Breast epithelium (tissue), 4 donors: Measurements from ENCODE around the gene BCAN. TPM values are rescaled to one million over a fixed set of nuclear protein-coding genes. Genes with fewer than 3 reads are reported as not detected.

Experiments used
- DNase-seq, 2 donors: peaks; one replicate each; pipeline ENCODE4 v3.0.0-alpha.2; 2019; ENCODE audit warnings: low spot score in 2 of 2
- H3K27ac ChIP-seq, 2 donors: fragments of 200-600 bp; sonication (generic) in 1 of 2; one replicate each; pipeline ENCODE4 v1.5.1; 2016 to 2019; ENCODE audit warnings: mild to moderate bottlenecking in 1 of 2
- H3K27me3 ChIP-seq, 2 donors: fragments of 200-600 bp; sonication (generic) in 1 of 2; one replicate each; pipeline versions ENCODE4 v1.5.1 to v1.6.0; 2017 to 2019; ENCODE audit warnings: control low read depth in 1 of 2, mild to moderate bottlenecking in 1 of 2
- H3K36me3 ChIP-seq: fragments of 200-600 bp; one replicate; pipeline ENCODE4 v1.5.1; 2019
- H3K4me1 ChIP-seq, 2 donors: fragments of 200-600 bp; sonication (generic); one replicate each; pipeline ENCODE4 v1.5.1; 2016 to 2019; ENCODE audit warnings: control low read depth in 1 of 2
- H3K4me3 ChIP-seq, 3 donors: fragments of 200-600 bp; sonication (generic); 1 replicate in 2 of 3; 2 replicates in 1 of 3; pipeline ENCODE4 v1.5.1; 2016 to 2019; ENCODE audit warnings: mild to moderate bottlenecking in 3 of 3, moderate library complexity in 2 of 3
- H3K9me3 ChIP-seq, 2 donors: fragments of 200-600 bp; sonication (generic) in 1 of 2; one replicate each; pipeline ENCODE4 v1.5.1; 2016 to 2019; ENCODE audit warnings: control low read depth in 1 of 2
- CTCF ChIP-seq, 3 donors: fragments of 450-650 bp; IDR thresholded peaks; one replicate each; pipeline ENCODE4 v1.5.1; 2016 to 2017; ENCODE audit warnings: antibody characterized with exemption in 3 of 3, mild to moderate bottlenecking in 3 of 3, moderate library complexity in 3 of 3
- POLR2A ChIP-seq: fragments of 450-650 bp; IDR thresholded peaks from one replicate; pipeline ENCODE4 v1.6.1; 2016; ENCODE audit warnings: antibody characterized with exemption, mild to moderate bottlenecking, moderate library complexity
- POLR2AphosphoS5 ChIP-seq, 3 donors: sonication (generic); formaldehyde crosslinking; IDR thresholded peaks; one replicate each; pipeline ENCODE4 v1.6.1; 2017; ENCODE audit warnings: antibody characterized with exemption in 3 of 3
- intact Hi-C: fragments of 100-400 bp; cut with DNase I; formaldehyde crosslinking; loops from one replicate; pipeline ENCODE4 v1.15.1; 2023; ENCODE audit warnings: low total_unique reads
- total RNA-seq, 3 donors: library from RNA; depleted of rRNA; stranded (reverse); fragments of >200 nt; gene quantifications; one replicate each; pipeline ENCODE4 v1.1.0, GENCODE V29; 2016

BCAN gene
- total RNA-seq, 3 donors from 2014 or later, result 0.44 TPM; not detected in 2

GRCh38 chr1:156704930-156705320, 63.0 kb downstream of the BCAN start:
- Histone ChIP-seq H3K4me3 (peak overlapping the region; percentile 42 to 72 (median 54)), H3K36me3 (no peaks in the 10 kb centered on the region), H3K27ac (peak overlapping the region; percentile 92 to 94), H3K9me3 (no peaks in the 10 kb centered on the region), H3K27me3 (no peaks in the 10 kb centered on the region), H3K4me1 (peaks cover 39 to 50% of the 10 kb centered on the region in 2 donors)
- TF ChIP-seq POLR2A (no peak), POLR2AphosphoS5 (IDR thresholded peaks at IDR 0.05) (peak; percentile 46 to 75 (median 57)), CTCF (IDR thresholded peaks at IDR 0.05) (no peak)
- intact Hi-C loops, result no loop called here
- peak; percentile 46 to 78 for DNase-seq

- peaks cover 43 to 54% of the 10 kb centered on the region in 2 donors for H3K4me1 ChIP-seq
- H3K27ac ChIP-seq, result peak within 1 kb of the TSS; percentile 92 to 94
- intact Hi-C loops, result no loop called here
These were observed 63.5 kb downstream of the BCAN start, which contains the start of gene CRABP2 for GRCh38 chr1:156705321-156705917. Gene CRABP2 (minus strand): TSS chr1:156705583. CDS start chr1:156705446, 137 bp downstream.

DNA sequence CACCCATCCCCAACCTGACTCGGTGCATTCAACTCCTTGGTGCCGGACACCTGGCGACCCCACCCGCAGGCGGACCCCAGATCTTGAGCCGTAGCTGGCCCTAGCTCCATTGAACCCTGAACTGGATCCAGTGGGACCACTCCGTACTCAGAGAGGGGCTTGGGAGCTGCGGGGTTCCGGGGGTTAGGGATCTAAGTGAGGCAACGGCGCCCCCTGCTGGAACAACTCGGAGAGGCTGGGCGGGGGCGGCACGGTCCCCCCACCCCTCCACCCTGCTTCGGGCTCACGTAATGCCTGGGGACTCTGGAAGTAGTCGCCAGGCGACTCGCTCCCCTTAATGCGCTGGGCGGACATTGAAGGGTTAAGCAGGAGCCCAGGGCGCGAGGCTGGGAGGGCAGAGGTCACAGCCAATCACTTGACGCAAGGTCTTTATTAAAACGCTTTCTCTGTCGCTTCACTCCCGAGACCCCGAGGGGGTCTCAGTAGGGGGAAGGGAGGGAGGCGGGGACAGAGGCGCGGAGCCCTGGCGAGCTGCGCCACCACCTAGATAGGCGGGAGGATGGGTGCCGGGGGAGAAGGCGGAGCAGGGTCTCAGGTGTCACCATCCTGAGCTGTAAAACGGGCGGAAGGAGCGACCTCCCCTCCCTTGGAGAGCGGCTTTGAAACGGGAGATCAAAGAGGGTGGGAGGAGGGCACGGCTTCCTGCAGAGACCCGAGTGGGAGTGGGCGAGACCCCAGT, 64.2 kb downstream of the BCAN start:
- TF ChIP-seq CTCF (IDR thresholded peaks at IDR 0.05), result peak; percentile 79 to 93 (median 80)
- no peak for TF ChIP-seq POLR2A
- TF ChIP-seq POLR2AphosphoS5 (IDR thresholded peaks at IDR 0.05), result peak in 2 of 3 donors; percentile 1 to 33
- Histone ChIP-seq H3K9me3 (no peaks in the 10 kb centered on the region), H3K4me3 (peak overlapping the region; percentile 42 to 72 (median 54)), H3K27me3 (no peaks in the 10 kb centered on the region), H3K36me3 (no peaks in the 10 kb centered on the region), H3K27ac (peak overlapping the region; percentile 92 to 94), H3K4me1 (peaks cover 43 to 60% of the 10 kb centered on the region in 2 donors)
- intact Hi-C loops, result no loop called here
- peak; percentile 66 to 73 for DNase-seq

More at GRCh38 chr1:156705321-156705917, 63.5 kb downstream of the BCAN start, which contains the start of gene CRABP2:
- TF ChIP-seq CTCF (IDR thresholded peaks at IDR 0.05), result no peak
- TF ChIP-seq POLR2A, result no peak
- TF ChIP-seq POLR2AphosphoS5 (IDR thresholded peaks at IDR 0.05), result no peak
- no peaks in the 10 kb centered on the region for H3K36me3 ChIP-seq
- no peaks in the 10 kb centered on the region for H3K9me3 ChIP-seq
- no peak for DNase-seq
- peak within 1 kb of the TSS; percentile 42 to 72 (median 54) for H3K4me3 ChIP-seq
- H3K27me3 ChIP-seq, result no peaks in the 10 kb centered on the region

DNA sequence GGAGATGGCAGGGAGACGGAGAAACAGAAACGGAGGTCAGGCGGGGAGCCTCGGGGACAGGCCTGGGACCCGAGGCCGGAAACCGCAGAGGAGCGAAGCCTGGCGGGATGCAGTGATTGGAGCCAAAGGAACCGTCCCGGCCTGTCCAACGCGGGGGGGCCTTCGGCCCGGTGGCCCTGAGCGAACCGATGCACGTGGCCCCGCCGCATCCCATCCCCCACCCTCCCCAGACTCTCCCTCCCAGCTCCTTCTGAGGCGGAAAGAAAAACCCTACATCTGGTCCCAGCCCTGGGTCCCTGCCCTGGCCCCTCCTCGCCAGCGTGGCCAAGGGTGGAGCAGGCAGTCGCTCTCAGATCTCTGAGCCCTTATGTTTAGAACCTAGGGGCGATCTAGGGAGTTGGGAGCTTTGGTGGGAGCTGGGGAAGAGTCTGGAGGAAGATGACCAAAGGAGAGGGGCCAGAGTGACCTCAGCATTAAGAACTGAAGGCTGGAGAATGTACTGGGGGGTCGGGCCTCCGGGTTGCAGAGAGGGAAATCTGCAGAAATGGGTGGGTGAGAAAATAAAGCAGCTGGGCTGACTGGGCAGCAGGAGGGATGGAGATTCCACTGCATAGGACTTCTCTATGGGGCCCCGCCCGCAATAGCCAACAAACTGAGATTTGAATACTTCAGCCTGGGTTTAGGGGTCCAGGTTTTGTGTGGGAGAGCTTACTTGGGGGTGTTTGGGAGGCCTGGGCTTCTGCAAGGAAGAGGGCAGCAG, 64.9 kb downstream of the BCAN start:
- TF ChIP-seq POLR2AphosphoS5 (IDR thresholded peaks at IDR 0.05) (no peak), POLR2A (no peak), CTCF (IDR thresholded peaks at IDR 0.05) (no peak)
- Histone ChIP-seq H3K27ac (peak overlapping the region; percentile 92 to 94), H3K4me1 (peaks cover 48 to 65% of the 10 kb centered on the region in 2 donors), H3K27me3 (no peaks in the 10 kb centered on the region), H3K36me3 (no peaks in the 10 kb centered on the region), H3K9me3 (no peaks in the 10 kb centered on the region), H3K4me3 (peak overlapping the region; percentile 42 to 72 (median 54))
- peak; percentile 70 to 71 for DNase-seq
- intact Hi-C loops, result no loop called here
